Stimulated activated CD8-positive, alpha-beta memory T cell treated with anti-CD3 and anti-CD28 coated beads, Interleukin-12 subunit alpha, Interleukin-12 subunit beta, amount 100 ng/mL, for 4 hours (primary cell): ENCODE results near the gene PCDH12.

Source experiments
- DNase-seq: peaks from one replicate; pipeline ENCODE4 v3.0.0-alpha.2; 2020; ENCODE audit warnings: low read depth

PCDH12 gene

GRCh38 chr5:141958113-141958512 is at the start of gene PCDH12:
PCDH12 (minus strand) TSS chr5:141958202; CDS start chr5:141957851, 351 bp downstream.
- no peak for DNase-seq

DNA sequence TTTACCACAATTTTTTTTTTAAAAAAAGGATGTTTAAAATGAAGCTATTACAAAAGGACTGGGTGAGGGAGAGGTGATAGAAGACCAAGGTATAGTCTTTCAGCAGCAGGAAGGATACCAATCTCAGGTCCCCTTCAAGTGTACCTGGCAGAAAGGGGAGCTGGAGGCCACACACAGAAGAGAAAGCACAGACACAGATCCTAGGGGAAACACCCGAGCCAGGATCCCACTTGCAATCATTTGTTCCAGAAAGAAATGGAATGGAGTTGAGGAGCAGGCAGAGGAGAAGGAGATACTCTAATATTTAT is 49.2 kb upstream of the PCDH12 start:
- no peak for DNase-seq

GRCh38 chr5:142006363-142007236 is 48.6 kb upstream of the PCDH12 start:
- DNase-seq: no peak

DNA sequence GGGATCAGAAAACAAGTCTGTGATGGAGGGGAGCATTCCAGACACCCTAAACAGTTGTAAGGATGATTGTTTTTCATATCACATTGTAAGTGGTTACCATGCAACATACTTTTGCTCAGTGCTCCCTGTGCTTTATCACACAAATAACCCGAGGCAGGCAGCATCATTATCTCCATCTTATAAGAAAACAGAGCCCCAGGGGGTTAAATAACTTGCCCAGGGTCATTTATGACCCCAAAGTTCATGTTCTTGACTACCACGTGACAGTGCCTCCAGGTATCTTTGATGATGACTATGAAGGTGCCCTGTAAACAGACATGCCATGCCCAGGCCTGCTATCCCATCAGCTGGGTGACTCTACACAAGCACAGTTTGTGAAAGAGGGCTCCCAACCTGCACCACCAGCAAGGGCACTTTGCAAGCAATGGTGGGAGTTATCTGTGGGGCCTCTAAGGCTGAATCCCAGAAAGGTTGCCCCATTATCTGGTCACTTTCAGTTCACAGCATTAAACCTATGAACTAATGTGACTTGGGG is 45.3 kb upstream of the PCDH12 start:
- DNase-seq: no peak

DNA sequence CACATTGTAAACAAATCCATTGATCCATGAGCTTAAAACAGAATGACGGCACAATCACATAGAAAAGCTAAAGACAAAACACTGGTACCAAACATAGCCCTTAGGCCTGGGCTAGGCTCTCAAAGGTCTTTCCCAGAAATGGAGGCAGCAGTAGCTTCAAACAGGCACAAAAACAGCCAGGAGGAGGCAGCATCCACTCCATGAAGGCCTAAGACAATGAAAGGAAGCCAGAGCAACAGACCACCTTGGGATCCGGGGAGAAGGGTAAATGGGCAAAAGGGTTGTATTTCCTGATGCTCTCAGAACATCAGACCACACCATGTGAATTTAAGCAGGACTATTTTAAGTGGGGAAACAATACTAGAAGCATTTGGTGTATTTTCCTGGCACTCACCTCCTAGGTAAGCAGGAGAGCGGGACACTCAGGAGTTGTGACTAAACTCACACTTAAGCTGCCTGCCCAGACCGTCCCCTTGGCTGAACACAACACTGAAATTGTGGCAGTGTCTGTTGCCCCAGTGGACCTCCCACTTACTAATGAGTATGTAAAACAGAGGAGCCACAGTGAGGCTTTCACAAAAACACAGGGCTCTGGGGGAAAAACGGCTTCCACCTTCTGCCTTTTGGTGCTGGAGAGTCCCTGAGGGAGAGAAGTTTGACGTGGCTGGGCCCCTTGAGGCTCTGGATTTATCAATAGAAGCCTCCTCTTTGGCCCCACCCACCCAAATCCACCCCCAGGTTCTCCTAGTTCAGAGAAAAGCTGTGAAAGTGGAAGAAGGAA is 42.9 kb upstream of the PCDH12 start:
- DNase-seq: no peak

DNA sequence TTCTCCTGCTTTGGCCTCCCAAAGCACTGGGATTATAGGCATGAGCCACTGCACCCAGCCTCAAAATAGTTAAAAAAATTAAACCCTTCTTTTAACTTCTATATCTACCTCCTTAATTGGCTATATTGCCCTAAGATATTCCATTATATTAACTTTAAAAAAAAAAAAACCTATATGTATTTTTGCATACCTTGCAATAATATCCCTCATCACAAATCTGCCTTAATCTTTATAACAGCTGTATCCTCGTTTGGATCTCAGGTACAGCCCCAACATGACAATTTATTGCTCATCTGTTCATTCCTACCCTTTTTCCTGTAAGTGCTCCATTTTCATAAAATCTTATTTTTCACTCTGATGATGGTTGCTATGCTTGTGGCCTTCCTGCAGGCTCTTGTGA is 42.2 kb upstream of the PCDH12 start:
- no peak for DNase-seq

- DNase-seq: no peak
These were observed 39.5 kb upstream of the PCDH12 start for GRCh38 chr5:141997358-141997960.

DNA sequence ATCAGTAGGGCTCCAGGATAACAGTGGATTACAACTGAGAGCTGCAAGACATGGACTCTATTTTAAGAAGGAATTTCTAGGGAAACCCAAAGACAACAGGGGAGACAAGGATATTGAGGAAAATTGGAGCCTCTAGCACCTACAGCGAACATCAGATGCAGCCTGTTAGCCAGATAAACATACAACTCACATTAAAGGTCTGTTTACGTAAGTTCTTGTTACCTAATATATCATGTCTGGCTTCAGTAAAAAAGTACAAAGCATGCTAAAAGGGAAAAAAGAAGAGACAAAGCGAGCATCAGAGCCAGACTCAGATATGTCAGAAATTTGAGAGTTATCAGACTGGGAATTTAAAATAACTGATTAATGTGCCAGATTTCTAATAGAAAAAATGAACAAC is 37.7 kb upstream of the PCDH12 start:
- no peak for DNase-seq

DNA sequence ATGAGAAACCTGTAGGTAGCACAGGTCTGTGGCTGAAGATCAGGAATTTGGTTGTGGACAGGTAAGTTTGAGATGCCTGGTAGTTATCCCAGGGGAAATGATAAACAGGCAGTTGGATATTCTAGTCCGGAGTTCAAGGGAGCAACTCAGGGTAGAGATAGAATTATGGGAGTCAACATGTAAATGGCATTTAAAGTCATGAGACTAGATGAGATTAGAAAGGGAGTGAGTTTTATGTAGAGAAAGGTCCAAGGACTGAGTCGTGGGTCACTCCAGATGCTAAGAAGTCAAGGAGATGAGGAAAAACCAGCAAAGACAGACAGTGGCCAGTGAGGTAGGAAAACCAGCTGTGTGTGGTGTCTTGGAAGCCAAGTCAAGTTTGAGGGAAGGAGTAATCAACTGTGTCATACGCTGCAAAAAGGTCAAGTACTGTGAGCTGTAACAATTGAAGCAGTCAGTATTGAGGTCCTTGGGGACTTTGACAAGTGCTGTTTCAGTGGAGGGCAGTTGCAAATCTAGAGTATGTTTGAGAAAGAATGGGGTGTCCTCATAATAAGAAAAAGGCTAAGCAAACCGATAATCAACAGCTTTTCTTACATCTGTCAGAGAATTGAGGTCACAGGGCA is 36.6 kb upstream of the PCDH12 start:
- DNase-seq: no peak

GRCh38 chr5:141992349-141992963 is 34.5 kb upstream of the PCDH12 start:
- DNase-seq: peak; percentile 40

DNA sequence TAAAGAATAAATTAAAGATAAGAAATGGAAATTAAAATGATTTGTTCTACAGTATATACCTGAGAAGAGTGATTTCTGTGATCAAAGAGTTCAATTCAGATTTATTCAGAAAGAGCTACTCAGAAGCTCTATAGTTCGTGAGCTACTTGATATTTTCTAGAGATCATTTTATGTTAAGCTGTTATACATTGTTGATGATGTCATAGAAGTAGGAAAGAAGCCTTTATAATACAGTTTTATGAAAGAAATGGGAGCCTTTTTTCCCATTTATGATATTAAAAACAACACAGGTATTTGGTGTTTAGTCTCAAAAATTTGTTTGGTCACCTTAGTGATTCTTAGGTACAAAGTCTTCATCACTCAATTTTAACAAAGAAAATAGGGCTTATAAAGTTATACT is 31.7 kb upstream of the PCDH12 start:
- no peak for DNase-seq

- DNase-seq: no peak
These were observed 28.1 kb upstream of the PCDH12 start for GRCh38 chr5:141986072-141986471.

- no peak for DNase-seq
These were observed 24.6 kb upstream of the PCDH12 start for GRCh38 chr5:141982626-141983025.

DNA sequence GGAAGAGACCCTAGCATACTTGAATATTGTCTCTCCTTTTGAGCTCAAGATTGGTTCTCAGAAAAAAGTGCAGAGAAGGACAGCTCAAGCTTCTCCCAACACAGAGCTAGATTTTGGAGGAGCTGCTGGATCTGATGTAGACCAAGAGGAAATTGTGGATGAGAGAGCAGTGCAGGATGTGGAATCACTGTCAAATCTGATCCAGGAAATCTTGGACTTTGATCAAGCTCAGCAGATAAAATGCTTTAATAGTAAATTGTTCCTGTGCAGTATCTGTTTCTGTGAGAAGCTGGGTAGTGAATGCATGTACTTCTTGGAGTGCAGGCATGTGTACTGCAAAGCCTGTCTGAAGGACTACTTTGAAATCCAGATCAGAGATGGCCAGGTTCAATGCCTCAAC is 20.4 kb upstream of the PCDH12 start:
- no peak for DNase-seq

DNA sequence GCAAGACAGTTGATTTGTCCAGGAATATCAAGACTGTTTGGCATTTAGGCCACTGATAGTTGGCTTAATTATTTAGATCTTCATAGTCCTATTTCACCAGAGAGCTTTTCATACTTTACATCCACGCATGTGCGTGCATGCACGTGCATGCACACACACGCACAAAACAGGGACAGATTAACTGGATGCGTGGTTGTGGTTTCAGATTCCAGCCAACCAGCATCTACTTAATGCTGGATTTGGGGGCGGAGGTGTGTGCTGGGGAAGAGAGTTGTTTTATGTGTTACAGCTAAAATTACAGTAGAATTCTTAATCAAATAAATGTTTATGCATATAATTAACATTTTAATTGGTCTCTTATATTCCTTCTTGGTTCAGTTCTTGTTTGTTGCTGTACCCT is 18.2 kb upstream of the PCDH12 start:
- DNase-seq: no peak

- no peak for DNase-seq
These were observed 16.0 kb upstream of the PCDH12 start for GRCh38 chr5:141973871-141974595.

- DNase-seq: no peak
These were observed 12.1 kb upstream of the PCDH12 start for GRCh38 chr5:141969783-141970771.

DNA sequence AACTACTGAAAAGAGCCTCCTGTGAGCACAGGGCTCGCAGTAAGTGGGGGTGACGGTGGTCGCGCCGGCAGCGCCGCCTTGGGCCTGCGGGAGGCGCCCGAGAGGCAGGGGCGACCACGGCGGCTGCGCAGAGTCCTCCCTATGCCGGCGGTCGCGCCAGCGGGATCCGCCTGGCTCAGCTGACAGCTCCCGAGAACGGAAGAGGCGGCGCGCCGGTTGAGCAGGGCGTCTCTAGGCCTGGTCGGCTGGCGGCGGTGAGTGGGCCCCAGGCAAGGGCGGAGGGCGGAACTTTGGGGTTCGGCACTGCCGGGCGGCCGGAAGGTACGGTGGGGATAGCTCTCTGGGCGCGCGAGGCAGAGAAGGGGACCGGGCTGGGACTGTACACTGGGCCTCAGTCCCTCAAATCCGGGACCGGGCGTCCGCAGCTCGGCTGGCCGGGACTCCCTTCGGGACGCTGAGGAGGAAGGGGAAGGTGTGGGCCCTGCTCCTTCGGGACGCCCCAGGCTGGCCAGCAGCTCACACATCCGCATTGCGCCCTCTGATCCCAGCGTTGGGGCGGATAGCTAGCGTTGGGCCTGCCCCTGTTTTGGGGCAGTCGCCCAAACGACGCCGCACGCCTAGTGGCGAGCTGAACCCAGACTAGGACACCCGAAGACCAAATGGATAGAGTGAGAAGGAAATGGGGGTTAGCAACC is 11.1 kb upstream of the PCDH12 start, which contains the start of gene RNF14:
Gene RNF14 (plus strand): TSS at position 192 of the 695 bp plus-strand sequence. CDS start 4,484 bp downstream, outside the sequence.
- peak; percentile 88 for DNase-seq

DNA sequence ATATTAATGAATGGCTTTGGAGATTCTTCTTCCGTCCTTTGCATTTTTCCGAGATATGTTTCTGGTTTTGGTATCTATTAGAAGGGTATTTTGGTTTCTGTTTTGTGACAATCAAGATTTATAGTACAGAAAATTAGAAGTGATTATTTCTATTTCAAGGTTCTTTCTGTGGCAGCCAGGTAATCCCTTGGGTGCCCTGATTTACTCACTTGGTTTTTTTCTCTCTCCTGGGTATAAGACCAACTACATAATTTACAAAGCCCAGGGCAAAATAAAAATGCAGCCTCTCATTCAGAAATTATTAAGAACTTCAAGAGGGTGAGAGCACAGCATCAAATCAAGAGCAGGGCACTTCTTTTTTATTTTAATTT is 8.9 kb upstream of the PCDH12 start:
- DNase-seq: no peak
